Measurements from ENCODE around the gene TC2N.
"Not testable (repeated sequence)": the region's sequence is repeated elsewhere in the genome, so short reads cannot be mapped to it uniquely, and the experiment has no call there.

TC2N gene

DNA sequence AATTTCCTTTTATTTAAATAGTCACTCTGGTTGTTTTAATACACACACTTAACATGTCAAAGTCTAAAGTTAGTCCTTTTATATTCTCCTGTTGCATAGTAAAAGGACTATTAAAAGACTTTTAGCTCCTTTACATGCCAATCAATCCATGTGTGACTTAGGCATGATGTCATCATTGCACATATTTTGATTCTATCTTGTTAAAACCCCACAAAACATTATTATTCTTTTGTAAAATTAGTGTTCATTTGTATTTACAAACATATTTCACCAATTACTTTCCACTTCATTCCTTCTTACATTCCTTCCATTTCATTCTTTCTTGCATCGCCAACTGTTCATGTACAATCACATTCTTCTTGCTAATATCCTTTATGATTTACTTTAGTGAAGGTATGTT is 39.6 kb downstream of the TC2N start:
- Histone ChIP-seq H3K9me3 (replicated peaks; ENCODE audit: low read length) (no peaks in the 10 kb centered on the region), H3K36me3 (ENCODE audit: insufficient read depth, low read length) (no peaks in the 10 kb centered on the region), H3K4me2 (ENCODE audit: low read length) (no peak overlapping the region), H3K4me1 (ENCODE audit: control insufficient read depth, insufficient read depth, low read length) (no peaks in the 10 kb centered on the region), H3K4me3 (ENCODE audit: low read length) (no peak overlapping the region), H3K9ac (ENCODE audit: low read depth, low read length) (no peak overlapping the region), H3K27me3 (ENCODE audit: control insufficient read depth, insufficient read depth, low read length) (no peaks in the 10 kb centered on the region)

DNA sequence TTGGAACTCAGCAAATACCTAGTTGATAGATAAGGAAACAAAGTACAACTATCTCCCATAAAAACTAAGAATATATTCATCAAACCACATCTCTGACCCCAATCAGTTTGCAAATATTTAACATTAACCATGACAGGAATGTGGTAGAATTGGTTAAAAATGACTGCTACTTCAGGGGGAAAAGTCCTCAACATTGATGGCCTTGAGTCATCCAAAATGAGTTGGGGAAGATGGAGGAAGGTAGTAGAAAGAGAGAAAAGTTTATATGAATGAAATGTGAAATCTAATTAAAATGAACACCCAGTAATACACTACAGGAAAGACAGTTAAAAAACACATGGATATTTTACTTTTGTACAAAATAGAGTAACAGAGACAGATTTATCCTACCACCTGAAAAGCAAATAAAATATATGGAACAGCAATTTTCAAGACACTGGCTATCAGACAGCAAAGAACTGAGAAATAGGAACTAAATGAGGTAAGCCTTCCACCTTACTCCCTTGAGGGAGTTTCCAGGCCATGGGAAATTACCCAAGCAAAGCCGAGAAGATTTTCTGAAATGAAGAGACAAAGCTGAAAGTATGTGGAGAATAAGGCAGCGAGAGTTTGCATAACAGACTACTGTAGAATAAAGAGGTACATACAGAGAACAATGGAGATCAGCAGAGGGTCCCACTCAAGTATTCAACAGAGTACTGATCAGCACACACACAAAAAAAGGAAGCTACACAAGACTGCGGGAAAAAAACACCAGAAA is 49.6 kb downstream of the TC2N start:
- no peak overlapping the region for H3K4me3 ChIP-seq (ENCODE audit: low read length)
- no peak overlapping the region for H3K4me2 ChIP-seq (ENCODE audit: low read length)
- H3K27me3 ChIP-seq (ENCODE audit: control insufficient read depth, insufficient read depth, low read length) = no peaks in the 10 kb centered on the region
- no peaks in the 10 kb centered on the region for H3K4me1 ChIP-seq (ENCODE audit: control insufficient read depth, insufficient read depth, low read length)
- no peak overlapping the region for H3K9ac ChIP-seq (ENCODE audit: low read depth, low read length)
- no peaks in the 10 kb centered on the region for H3K9me3 ChIP-seq (replicated peaks; ENCODE audit: low read length)
- H3K36me3 ChIP-seq (ENCODE audit: insufficient read depth, low read length) = no peaks in the 10 kb centered on the region

DNA sequence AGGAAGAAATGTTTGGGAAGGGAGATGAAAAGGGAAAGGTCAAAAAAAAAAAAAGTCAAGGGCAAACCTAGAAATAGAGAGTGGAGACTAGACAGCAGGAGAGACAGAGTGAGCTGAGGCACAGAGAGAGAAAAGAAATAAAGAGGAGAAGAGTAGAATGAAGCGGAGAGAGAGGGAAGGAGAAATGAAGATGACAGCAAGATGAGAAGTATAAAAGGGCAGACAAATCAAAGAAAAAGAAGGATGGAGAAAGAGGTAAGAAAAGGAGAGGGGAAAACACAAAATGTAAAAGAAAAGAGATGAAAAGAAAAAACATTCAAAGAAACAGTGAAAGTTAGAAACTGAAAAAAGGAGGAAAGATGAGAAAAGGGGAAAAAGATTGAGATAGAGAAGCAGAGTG is 53.0 kb downstream of the TC2N start:
- H3K4me3 ChIP-seq (ENCODE audit: low read length) = no peak overlapping the region
- H3K4me1 ChIP-seq (ENCODE audit: control insufficient read depth, insufficient read depth, low read length) = no peaks in the 10 kb centered on the region
- no peak overlapping the region for H3K9ac ChIP-seq (ENCODE audit: low read depth, low read length)
- no peaks in the 10 kb centered on the region for H3K9me3 ChIP-seq (replicated peaks; ENCODE audit: low read length)
- H3K36me3 ChIP-seq (ENCODE audit: insufficient read depth, low read length) = no peaks in the 10 kb centered on the region
- no peak overlapping the region for H3K4me2 ChIP-seq (ENCODE audit: low read length)
- H3K27me3 ChIP-seq (ENCODE audit: control insufficient read depth, insufficient read depth, low read length) = no peaks in the 10 kb centered on the region

- Histone ChIP-seq H3K36me3 (ENCODE audit: insufficient read depth, low read length) (no peaks in the 10 kb centered on the region), H3K9me3 (replicated peaks; ENCODE audit: low read length) (no peaks in the 10 kb centered on the region), H3K4me1 (ENCODE audit: control insufficient read depth, insufficient read depth, low read length) (no peaks in the 10 kb centered on the region), H3K27me3 (ENCODE audit: control insufficient read depth, insufficient read depth, low read length) (no peaks in the 10 kb centered on the region), H3K4me2 (ENCODE audit: low read length) (no peak overlapping the region), H3K9ac (ENCODE audit: low read depth, low read length) (no peak overlapping the region), H3K4me3 (ENCODE audit: low read length) (no peak overlapping the region)
These were observed 56.6 kb downstream of the TC2N start for GRCh38 chr14:91810699-91811098.

GRCh38 chr14:91806716-91807115 is 60.6 kb downstream of the TC2N start:
- Histone ChIP-seq H3K9ac (ENCODE audit: low read depth, low read length) (no peak overlapping the region), H3K4me1 (ENCODE audit: control insufficient read depth, insufficient read depth, low read length) (no peaks in the 10 kb centered on the region), H3K9me3 (replicated peaks; ENCODE audit: low read length) (no peaks in the 10 kb centered on the region), H3K4me3 (ENCODE audit: low read length) (no peak overlapping the region), H3K36me3 (ENCODE audit: insufficient read depth, low read length) (no peaks in the 10 kb centered on the region), H3K4me2 (ENCODE audit: low read length) (no peak overlapping the region), H3K27me3 (ENCODE audit: control insufficient read depth, insufficient read depth, low read length) (no peaks in the 10 kb centered on the region)

DNA sequence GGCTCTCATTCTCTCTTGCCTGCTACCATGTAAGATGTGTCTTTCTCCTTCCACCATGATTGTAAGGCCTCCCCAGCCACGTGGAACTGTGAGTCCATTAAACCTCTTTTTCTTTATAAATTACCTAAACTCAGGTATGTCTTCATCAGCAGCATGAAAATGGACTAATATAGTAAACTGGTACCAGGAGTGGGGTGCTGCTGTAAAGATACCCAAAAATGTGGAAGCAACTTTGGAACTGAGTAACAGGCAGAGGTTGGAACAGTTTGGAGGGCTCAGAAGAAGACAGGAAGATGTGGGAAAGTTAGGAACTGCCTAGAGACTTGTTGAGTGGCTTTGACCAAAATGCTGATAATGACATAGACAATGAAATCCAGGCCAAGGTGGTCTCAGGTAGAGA is 61.2 kb downstream of the TC2N start:
- H3K4me3 ChIP-seq (ENCODE audit: low read length); H3K27me3 ChIP-seq (ENCODE audit: control insufficient read depth, insufficient read depth, low read length); H3K9me3 ChIP-seq (replicated peaks; ENCODE audit: low read length); H3K4me2 ChIP-seq (ENCODE audit: low read length); H3K36me3 ChIP-seq (ENCODE audit: insufficient read depth, low read length); H3K4me1 ChIP-seq (ENCODE audit: control insufficient read depth, insufficient read depth, low read length); H3K9ac ChIP-seq (ENCODE audit: low read depth, low read length): not testable (repeated sequence)

GRCh38 chr14:91805659-91806058 is 61.7 kb downstream of the TC2N start:
- no peak overlapping the region for H3K4me2 ChIP-seq (ENCODE audit: low read length)
- H3K27me3 ChIP-seq (ENCODE audit: control insufficient read depth, insufficient read depth, low read length) = no peaks in the 10 kb centered on the region
- no peaks in the 10 kb centered on the region for H3K4me1 ChIP-seq (ENCODE audit: control insufficient read depth, insufficient read depth, low read length)
- no peak overlapping the region for H3K4me3 ChIP-seq (ENCODE audit: low read length)
- H3K36me3 ChIP-seq (ENCODE audit: insufficient read depth, low read length) = no peaks in the 10 kb centered on the region
- no peak overlapping the region for H3K9ac ChIP-seq (ENCODE audit: low read depth, low read length)
- no peaks in the 10 kb centered on the region for H3K9me3 ChIP-seq (replicated peaks; ENCODE audit: low read length)

DNA sequence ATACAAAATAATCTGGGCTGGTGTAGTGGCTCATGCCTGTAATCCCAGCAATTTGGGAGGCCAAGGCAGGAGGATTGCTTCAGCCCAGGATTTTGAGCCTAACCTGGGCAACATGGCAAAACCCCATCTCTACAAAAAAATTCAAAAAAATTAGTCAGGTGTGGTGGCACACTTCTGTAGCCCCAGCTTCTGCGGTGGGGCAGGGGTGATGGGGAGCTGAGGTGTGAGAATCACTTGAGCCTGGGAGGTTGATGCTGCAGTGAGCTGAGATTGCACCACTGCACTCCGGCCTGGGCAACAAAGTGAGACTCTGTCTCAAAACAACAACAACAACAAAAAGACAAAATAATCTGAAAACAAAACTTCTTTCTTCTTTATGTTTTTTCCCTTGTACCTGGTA is 66.0 kb downstream of the TC2N start:
- Histone ChIP-seq H3K27me3 (ENCODE audit: control insufficient read depth, insufficient read depth, low read length) (no peaks in the 10 kb centered on the region), H3K36me3 (ENCODE audit: insufficient read depth, low read length) (no peaks in the 10 kb centered on the region), H3K4me2 (ENCODE audit: low read length) (no peak overlapping the region), H3K4me1 (ENCODE audit: control insufficient read depth, insufficient read depth, low read length) (no peaks in the 10 kb centered on the region), H3K9ac (ENCODE audit: low read depth, low read length) (no peak overlapping the region), H3K4me3 (ENCODE audit: low read length) (no peak overlapping the region), H3K9me3 (replicated peaks; ENCODE audit: low read length) (no peaks in the 10 kb centered on the region)

DNA sequence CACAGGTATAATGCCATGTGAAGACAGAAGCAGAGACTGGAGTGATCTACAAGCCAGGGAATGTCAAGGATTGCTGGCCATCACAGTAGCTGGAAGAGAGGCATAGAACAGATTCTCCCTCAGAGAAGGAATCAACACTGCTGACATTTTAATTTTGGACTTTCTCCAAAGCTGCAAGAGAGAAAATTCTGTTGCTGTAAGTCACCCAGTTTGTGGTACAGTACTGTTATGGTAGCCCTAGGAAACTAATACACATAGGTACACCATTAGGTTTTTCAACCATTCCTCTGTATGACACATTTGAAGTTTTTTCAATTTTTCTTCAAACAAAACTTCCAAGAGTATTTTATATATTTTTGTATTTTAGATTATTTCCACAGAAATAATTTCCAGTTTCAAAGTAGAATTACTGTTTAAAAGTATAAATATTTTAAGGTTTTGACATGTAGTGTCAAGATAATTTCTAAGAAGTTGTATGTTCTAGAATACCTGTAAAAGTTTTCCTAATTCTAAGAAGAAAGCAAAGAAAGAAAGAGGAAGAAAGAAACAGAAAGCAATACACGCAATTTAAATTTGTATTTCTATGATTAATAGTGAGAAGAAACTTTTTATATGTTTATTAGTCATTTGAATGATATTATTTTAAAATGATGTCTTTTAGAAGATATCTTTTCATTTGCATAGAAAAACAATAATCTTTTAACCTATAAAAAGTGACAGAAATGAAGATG is 70.6 kb downstream of the TC2N start:
- Histone ChIP-seq H3K27me3 (ENCODE audit: control insufficient read depth, insufficient read depth, low read length) (no peaks in the 10 kb centered on the region), H3K9ac (ENCODE audit: low read depth, low read length) (no peak overlapping the region), H3K4me3 (ENCODE audit: low read length) (no peak overlapping the region), H3K36me3 (ENCODE audit: insufficient read depth, low read length) (no peaks in the 10 kb centered on the region), H3K9me3 (replicated peaks; ENCODE audit: low read length) (no peaks in the 10 kb centered on the region), H3K4me2 (ENCODE audit: low read length) (no peak overlapping the region), H3K4me1 (ENCODE audit: control insufficient read depth, insufficient read depth, low read length) (no peaks in the 10 kb centered on the region)

- H3K27me3 ChIP-seq (ENCODE audit: control insufficient read depth, insufficient read depth, low read length) = no peaks in the 10 kb centered on the region
- H3K4me2 ChIP-seq (ENCODE audit: low read length) = no peak overlapping the region
- H3K9me3 ChIP-seq (replicated peaks; ENCODE audit: low read length) = no peaks in the 10 kb centered on the region
- H3K4me3 ChIP-seq (ENCODE audit: low read length) = no peak overlapping the region
- no peaks in the 10 kb centered on the region for H3K36me3 ChIP-seq (ENCODE audit: insufficient read depth, low read length)
- H3K4me1 ChIP-seq (ENCODE audit: control insufficient read depth, insufficient read depth, low read length) = no peaks in the 10 kb centered on the region
- H3K9ac ChIP-seq (ENCODE audit: low read depth, low read length) = no peak overlapping the region
These were observed 73.6 kb downstream of the TC2N start for GRCh38 chr14:91793704-91794103.

DNA sequence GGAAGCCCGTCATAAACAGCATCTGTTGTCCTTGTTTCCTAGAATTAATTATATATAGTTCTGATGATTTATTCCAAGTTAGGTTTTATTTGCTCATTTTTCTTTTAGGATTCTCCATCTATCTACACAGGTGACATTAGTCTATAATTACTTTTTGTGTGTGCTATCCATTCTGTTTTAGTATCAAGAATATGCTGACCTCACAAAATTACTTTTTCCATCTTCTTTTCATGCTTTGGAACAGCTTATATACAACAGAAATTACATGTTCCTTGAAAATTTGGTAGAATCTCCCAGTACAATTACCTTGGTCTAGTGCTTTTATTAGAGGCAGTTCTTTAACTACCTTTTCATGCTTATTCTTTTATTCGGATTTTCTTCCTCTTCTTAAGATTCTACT is 81.1 kb downstream of the TC2N start:
- Histone ChIP-seq H3K36me3 (ENCODE audit: insufficient read depth, low read length) (no peaks in the 10 kb centered on the region), H3K4me3 (ENCODE audit: low read length) (no peak overlapping the region)

DNA sequence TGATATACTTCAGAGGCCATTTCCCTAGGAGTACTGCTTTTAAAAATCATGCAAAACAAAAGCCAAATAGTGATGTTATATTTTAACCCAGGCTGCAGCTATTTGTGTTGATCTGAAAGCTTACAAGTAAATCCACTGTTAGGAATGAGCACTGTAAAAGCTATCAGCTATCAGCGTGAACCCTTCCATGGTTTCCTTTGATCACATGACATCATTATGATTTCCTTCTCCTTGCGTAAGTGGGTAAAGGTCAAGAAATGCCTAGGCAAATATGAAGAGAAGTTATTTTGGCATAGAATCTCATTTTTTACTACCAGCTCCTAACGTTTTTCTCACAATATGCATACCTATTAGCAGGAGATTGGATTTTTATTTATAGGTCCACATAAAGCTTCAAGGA is 86.9 kb downstream of the TC2N start:
- H3K9me3 ChIP-seq (replicated peaks; ENCODE audit: low read length) = no peaks in the 10 kb centered on the region

More for the DNA sequence above, 81.1 kb downstream of the TC2N start:
- no peak overlapping the region for H3K9ac ChIP-seq (ENCODE audit: low read depth, low read length)
- H3K4me2 ChIP-seq (ENCODE audit: low read length) = no peak overlapping the region
- H3K27me3 ChIP-seq (ENCODE audit: control insufficient read depth, insufficient read depth, low read length) = no peaks in the 10 kb centered on the region
- H3K4me1 ChIP-seq (ENCODE audit: control insufficient read depth, insufficient read depth, low read length) = no peaks in the 10 kb centered on the region
- no peaks in the 10 kb centered on the region for H3K9me3 ChIP-seq (replicated peaks; ENCODE audit: low read length)

More for the DNA sequence above, 86.9 kb downstream of the TC2N start:
- Histone ChIP-seq H3K4me3 (ENCODE audit: low read length) (no peak overlapping the region), H3K9ac (ENCODE audit: low read depth, low read length) (no peak overlapping the region), H3K36me3 (ENCODE audit: insufficient read depth, low read length) (no peaks in the 10 kb centered on the region), H3K27me3 (ENCODE audit: control insufficient read depth, insufficient read depth, low read length) (no peaks in the 10 kb centered on the region), H3K4me1 (ENCODE audit: control insufficient read depth, insufficient read depth, low read length) (no peaks in the 10 kb centered on the region), H3K4me2 (ENCODE audit: low read length) (no peak overlapping the region)
